ENCODE data around the gene PSTPIP1.
A peak's percentile ranks its signal among the peaks of the same experiment; 100 is the strongest.

- no peak for TF ChIP-seq CTCF (IDR thresholded peaks at IDR 0.05)
- TF ChIP-seq POLR2A (IDR thresholded peaks at IDR 0.05), result peak; percentile 76
These were observed 75.8 kb downstream of the PSTPIP1 start, which contains the start of gene TSPAN3 for GRCh38 chr15:77070495-77071304.

Measured in right lobe of liver (tissue), 4 donors.